Fibroblast of lung (primary cell): ENCODE results near the gene CLIP2.

Experiments used
- CTCF ChIP-seq, 2 donors: IDR thresholded peaks in 1 of 2; conservative IDR thresholded peaks in 1 of 2; 1 replicate in 1 of 2; 2 replicates in 1 of 2; pipeline ENCODE4 v1.5.1; 2011 to 2012; ENCODE audit warnings: low read length in 2 of 2, control low read depth in 1 of 2, inconsistent platforms in 1 of 2, low read depth in 1 of 2, mild to moderate bottlenecking in 1 of 2
- EZH2 ChIP-seq: IDR thresholded peaks from 2 replicates; pipeline ENCODE4 v1.5.1; 2012; ENCODE audit warnings: low read length, control low read depth, mild to moderate bottlenecking; ENCODE audit errors: missing control alignments

DNA sequence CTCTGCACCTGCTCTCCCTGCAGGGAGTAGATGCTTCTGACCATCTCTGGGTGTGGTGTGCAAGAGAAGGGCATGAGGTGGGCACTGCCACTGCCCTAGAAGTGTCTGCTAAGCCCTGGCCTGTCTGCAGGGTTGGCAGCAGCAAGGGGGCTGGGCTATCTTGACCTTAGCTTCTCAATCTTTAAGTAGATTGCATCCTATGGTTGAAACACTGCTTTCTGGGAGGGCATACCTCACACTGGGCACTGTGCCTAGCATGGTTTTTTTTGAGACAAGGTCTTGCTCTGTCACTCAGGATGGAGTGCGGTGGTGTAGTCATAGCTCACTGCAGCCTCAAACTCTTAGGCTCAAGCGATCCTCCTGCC lies 54.9 kb downstream of the CLIP2 start:
- TF ChIP-seq CTCF (conservative IDR thresholded peaks at IDR 0.05 in 1 of 2, IDR thresholded peaks at IDR 0.05 in 1 of 2; ENCODE audit: low read depth in 1 of 2, low read length in 2 of 2) (no peak), EZH2 (no peak)
